Measurements from ENCODE around the gene TUBGCP5.

The TUBGCP5 gene

DNA sequence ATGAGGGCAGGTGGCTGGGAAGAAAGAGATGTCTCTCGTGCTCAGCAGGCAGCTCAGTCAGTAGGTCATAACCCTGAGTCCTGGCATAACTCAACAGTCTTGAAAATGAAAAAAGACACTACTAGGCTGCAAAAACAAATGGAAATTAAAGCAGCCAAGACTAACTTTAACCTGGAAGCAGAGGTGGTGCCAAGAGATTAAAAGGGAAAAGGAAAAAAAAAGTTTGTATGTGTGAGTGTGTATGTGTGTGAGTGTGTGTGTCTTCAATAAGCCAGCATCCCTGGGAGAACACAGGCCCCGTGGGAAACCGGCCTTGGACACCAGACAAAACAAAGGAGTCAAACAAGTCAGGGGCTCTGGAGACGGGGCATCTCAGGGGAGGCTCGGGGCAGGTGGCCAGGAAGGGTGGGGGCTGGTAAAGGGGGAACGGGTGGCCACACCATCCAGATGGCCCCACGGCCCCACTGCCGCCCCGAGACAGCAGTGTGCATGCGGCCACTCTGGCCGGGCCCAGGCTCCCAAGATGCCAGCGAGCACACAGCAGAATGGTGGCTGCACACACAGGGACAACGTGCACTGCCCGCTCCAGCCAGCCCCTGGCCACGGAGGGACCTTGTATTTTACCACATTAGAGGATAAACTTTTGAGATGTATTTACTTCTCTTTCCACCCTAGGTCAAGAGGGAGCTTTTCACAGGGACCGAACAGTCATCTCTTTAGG lies 83.0 kb downstream of the TUBGCP5 start:
- Histone ChIP-seq H3F3A (ENCODE audit: control insufficient read depth, insufficient read depth) (no peaks in the 10 kb centered on the region), H3K9me3 (ENCODE audit: control insufficient read depth, insufficient read depth, low read length) (no peaks in the 10 kb centered on the region), H3K4me3 (ENCODE audit: low read length) (no peak overlapping the region), H3K36me3 (ENCODE audit: control insufficient read depth, low read length) (no peaks in the 10 kb centered on the region), H3K4me2 (ENCODE audit: low read length) (no peak overlapping the region), H3K4me1 (ENCODE audit: control insufficient read depth, low read length) (no peaks in the 10 kb centered on the region), H3K27me3 (ENCODE audit: control insufficient read depth, low read length) (no peaks in the 10 kb centered on the region), H3K27ac (ENCODE audit: low read depth, low read length) (no peak overlapping the region), H3K79me2 (ENCODE audit: control insufficient read depth, low read length) (no peaks in the 10 kb centered on the region), H3K9me2 (replicated peaks; ENCODE audit: control insufficient read depth, low read length) (no peaks in the 10 kb centered on the region), H4K20me1 (ENCODE audit: control insufficient read depth, insufficient read depth, low read depth, low read length) (no peaks in the 10 kb centered on the region)
- TF ChIP-seq EZH2phosphoT487 (IDR thresholded peaks at IDR 0.05; ENCODE audit: borderline replicate concordance, low read length), result no peak
- TF ChIP-seq, protein P1, sequence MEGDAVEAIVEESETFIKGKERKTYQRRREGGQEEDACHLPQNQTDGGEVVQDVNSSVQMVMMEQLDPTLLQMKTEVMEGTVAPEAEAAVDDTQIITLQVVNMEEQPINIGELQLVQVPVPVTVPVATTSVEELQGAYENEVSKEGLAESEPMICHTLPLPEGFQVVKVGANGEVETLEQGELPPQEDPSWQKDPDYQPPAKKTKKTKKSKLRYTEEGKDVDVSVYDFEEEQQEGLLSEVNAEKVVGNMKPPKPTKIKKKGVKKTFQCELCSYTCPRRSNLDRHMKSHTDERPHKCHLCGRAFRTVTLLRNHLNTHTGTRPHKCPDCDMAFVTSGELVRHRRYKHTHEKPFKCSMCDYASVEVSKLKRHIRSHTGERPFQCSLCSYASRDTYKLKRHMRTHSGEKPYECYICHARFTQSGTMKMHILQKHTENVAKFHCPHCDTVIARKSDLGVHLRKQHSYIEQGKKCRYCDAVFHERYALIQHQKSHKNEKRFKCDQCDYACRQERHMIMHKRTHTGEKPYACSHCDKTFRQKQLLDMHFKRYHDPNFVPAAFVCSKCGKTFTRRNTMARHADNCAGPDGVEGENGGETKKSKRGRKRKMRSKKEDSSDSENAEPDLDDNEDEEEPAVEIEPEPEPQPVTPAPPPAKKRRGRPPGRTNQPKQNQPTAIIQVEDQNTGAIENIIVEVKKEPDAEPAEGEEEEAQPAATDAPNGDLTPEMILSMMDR (IDR thresholded peaks at IDR 0.05; ENCODE audit: low read depth, low read length, poor library complexity, severe bottlenecking), result no peak

DNA sequence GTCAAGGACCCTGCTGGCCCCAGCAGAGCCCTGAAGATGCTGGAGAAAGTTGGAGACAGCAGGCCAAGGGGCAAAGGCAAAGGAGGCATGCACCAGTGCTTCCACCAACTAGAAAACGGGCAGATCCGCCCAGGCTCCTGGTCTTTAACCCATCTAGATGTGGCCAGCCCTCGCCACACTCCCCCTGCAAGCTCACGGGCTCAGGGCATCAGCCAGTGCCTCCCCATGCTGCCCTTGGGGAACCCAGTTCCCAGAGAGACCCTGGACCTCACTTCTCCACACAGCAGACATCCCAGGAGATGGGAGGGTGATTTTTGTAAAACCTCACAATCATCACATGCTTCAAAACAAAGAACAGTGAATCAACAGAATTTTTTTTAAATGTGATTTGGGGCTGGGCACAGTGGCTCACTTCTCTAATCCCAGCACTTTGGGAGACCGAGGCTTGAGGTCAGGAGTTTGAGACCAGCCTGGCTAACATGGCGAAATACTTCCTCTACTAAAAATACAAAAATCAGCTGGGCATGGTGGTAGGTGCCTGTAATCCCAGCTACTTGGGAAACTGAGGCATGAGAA lies 83.7 kb downstream of the TUBGCP5 start:
- Histone ChIP-seq H3K27ac (ENCODE audit: low read depth, low read length) (no peak overlapping the region), H3K4me2 (ENCODE audit: low read length) (no peak overlapping the region), H4K20me1 (ENCODE audit: control insufficient read depth, insufficient read depth, low read depth, low read length) (no peaks in the 10 kb centered on the region), H3K4me3 (ENCODE audit: low read length) (no peak overlapping the region), H3K79me2 (ENCODE audit: control insufficient read depth, low read length) (no peaks in the 10 kb centered on the region), H3K27me3 (ENCODE audit: control insufficient read depth, low read length) (no peaks in the 10 kb centered on the region), H3K4me1 (ENCODE audit: control insufficient read depth, low read length) (no peaks in the 10 kb centered on the region), H3F3A (ENCODE audit: control insufficient read depth, insufficient read depth) (no peaks in the 10 kb centered on the region), H3K36me3 (ENCODE audit: control insufficient read depth, low read length) (no peaks in the 10 kb centered on the region), H3K9me3 (ENCODE audit: control insufficient read depth, insufficient read depth, low read length) (no peaks in the 10 kb centered on the region), H3K9me2 (replicated peaks; ENCODE audit: control insufficient read depth, low read length) (no peaks in the 10 kb centered on the region)
- TF ChIP-seq EZH2phosphoT487 (IDR thresholded peaks at IDR 0.05; ENCODE audit: borderline replicate concordance, low read length), result no peak
- TF ChIP-seq, protein P1 (IDR thresholded peaks at IDR 0.05; ENCODE audit: low read depth, low read length, poor library complexity, severe bottlenecking), result no peak

DNA sequence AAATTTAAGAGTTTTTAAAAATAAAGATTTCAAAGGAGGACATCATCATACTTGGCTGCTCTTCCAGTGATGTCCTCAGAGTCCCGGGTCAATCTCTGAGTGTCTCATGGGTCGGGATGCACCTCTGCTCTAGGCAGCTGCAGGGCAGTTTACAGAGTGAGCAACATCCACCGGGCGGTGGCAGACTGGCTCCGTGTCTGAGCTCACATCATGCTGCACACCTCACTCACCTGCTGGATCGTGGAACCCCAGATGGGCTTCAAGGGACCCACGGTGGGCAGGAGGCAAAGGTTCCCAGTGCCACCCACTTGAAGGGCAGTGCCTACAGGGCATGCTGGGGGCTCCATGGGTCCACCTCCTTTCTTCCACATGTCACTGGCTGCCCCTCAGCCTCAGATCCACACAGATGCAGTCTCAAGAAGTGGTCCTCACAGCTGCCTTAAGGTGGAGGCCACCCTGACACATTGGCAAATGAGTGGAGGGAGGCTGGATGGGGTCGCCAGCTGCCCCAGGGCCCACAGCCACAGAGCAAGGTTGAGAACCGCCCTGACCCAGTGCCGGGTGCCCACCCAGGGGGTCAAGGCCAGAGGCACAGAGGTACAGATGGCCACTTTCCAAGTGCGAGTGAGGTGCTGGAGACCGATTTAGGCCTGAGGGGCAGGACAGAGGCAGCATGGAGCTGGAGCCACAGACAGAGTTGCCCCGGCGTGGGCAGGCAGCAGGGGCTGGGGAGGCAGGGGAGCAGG lies 84.4 kb downstream of the TUBGCP5 start:
- Histone ChIP-seq H3K9me3 (ENCODE audit: control insufficient read depth, insufficient read depth, low read length) (no peaks in the 10 kb centered on the region), H3F3A (ENCODE audit: control insufficient read depth, insufficient read depth) (no peaks in the 10 kb centered on the region), H3K9me2 (replicated peaks; ENCODE audit: control insufficient read depth, low read length) (no peaks in the 10 kb centered on the region), H3K27me3 (ENCODE audit: control insufficient read depth, low read length) (no peaks in the 10 kb centered on the region), H3K36me3 (ENCODE audit: control insufficient read depth, low read length) (no peaks in the 10 kb centered on the region), H3K4me3 (ENCODE audit: low read length) (no peak overlapping the region), H3K4me2 (ENCODE audit: low read length) (no peak overlapping the region), H3K27ac (ENCODE audit: low read depth, low read length) (no peak overlapping the region), H4K20me1 (ENCODE audit: control insufficient read depth, insufficient read depth, low read depth, low read length) (no peaks in the 10 kb centered on the region), H3K79me2 (ENCODE audit: control insufficient read depth, low read length) (no peaks in the 10 kb centered on the region), H3K4me1 (ENCODE audit: control insufficient read depth, low read length) (no peaks in the 10 kb centered on the region)
- TF ChIP-seq EZH2phosphoT487 (IDR thresholded peaks at IDR 0.05; ENCODE audit: borderline replicate concordance, low read length), result no peak
- TF ChIP-seq, protein P1 (IDR thresholded peaks at IDR 0.05; ENCODE audit: low read depth, low read length, poor library complexity, severe bottlenecking), result no peak

Data from DOHH2 (cell line).